SK-N-SH (cell line): ENCODE results near the gene ATP11A. TPM values are rescaled to one million over a fixed set of nuclear protein-coding genes. Genes with fewer than 3 reads are reported as not detected.

Source experiments
- CTCF ChIA-PET: fragments of 300-600, 350-600 bp; formaldehyde crosslinking; extraction: SDS; loops from one replicate; lab custom pipeline; 2021; lab: Yijun Ruan, JAX
- POLR2A ChIA-PET: fragments of 350-600 bp; sonication (Branson Sonifier 250); formaldehyde crosslinking; extraction: SDS; loops from one replicate; lab custom pipeline; 2020; ENCODE audit warnings: antibody characterized with exemption, inconsistent platforms; lab: Yijun Ruan, JAX
- DNase-seq: peaks from one replicate; pipeline ENCODE4 v3.0.0; 2012
- H2AFZ ChIP-seq: fragments of 200-600 bp; sonication (generic); 2 replicates; pipeline ENCODE4 v1.8.1; 2016; ENCODE audit warnings: antibody characterized with exemption, mild to moderate bottlenecking, low read depth
- H3F3A ChIP-seq: fragments of 200-600 bp; sonication (generic); replicated peaks from 2 replicates; pipeline ENCODE3; 2016; ENCODE audit warnings: antibody characterized with exemption, mild to moderate bottlenecking; ENCODE audit not compliant: insufficient read depth
- H3K27ac ChIP-seq, 2 experiments: fragments of 200-500 bp in 1 of 2; fragments of 200-600 bp in 1 of 2; sonication (Bioruptor generic) in 1 of 2; sonication (generic), shearing (Covaris generic) in 1 of 2; 2 replicates each; pipeline versions ENCODE4 v1.5.1 to v1.6.1; 2014 to 2016; ENCODE audit warnings: low read depth in 2 of 2, inconsistent platforms in 1 of 2, low read length in 1 of 2, mild to moderate bottlenecking in 1 of 2, mixed read lengths in 1 of 2
- H3K27me3 ChIP-seq: fragments of 200-600 bp; sonication (generic), shearing (Covaris generic); 2 replicates; pipeline ENCODE4 v1.6.1; 2016; ENCODE audit warnings: mixed run types; ENCODE audit not compliant: insufficient read depth
- H3K36me3 ChIP-seq, 2 experiments: fragments of 200-500 bp in 1 of 2; fragments of 200-600 bp in 1 of 2; sonication (Bioruptor generic) in 1 of 2; sonication (generic) in 1 of 2; replicated peaks in 1 of 2; 2 replicates each; pipeline versions ENCODE3 to v1.5.1; 2014 to 2016; ENCODE audit warnings: low read length in 1 of 2, mild to moderate bottlenecking in 1 of 2; ENCODE audit not compliant: insufficient read depth in 2 of 2, control insufficient read depth in 1 of 2
- H3K4me1 ChIP-seq, 2 experiments: fragments of 200-500 bp in 1 of 2; fragments of 200-600 bp in 1 of 2; sonication (Bioruptor generic) in 1 of 2; sonication (generic), shearing (Covaris generic) in 1 of 2; 2 replicates each; pipeline versions ENCODE4 v1.5.1 to v1.6.1; 2014 to 2016; ENCODE audit warnings: low read depth in 1 of 2, low read length in 1 of 2, mixed run types in 1 of 2; ENCODE audit not compliant: insufficient read depth in 2 of 2, control insufficient read depth in 1 of 2
- H3K4me2 ChIP-seq: fragments of 200-600 bp; sonication (generic), shearing (Covaris generic); 2 replicates; pipeline ENCODE4 v1.6.1; 2017; ENCODE audit warnings: mixed run types
- H3K4me3 ChIP-seq, 2 experiments: fragments of 200-500 bp in 1 of 2; fragments of 200-600 bp in 1 of 2; sonication (Bioruptor generic) in 1 of 2; sonication (generic), shearing (Covaris generic) in 1 of 2; 2 replicates each; pipeline versions ENCODE4 v1.5.1 to v1.8.1; 2014 to 2016; ENCODE audit warnings: low read depth in 2 of 2, inconsistent platforms in 1 of 2, low read length in 1 of 2, mild to moderate bottlenecking in 1 of 2, mixed read lengths in 1 of 2, moderate library complexity in 1 of 2
- H3K79me2 ChIP-seq: fragments of 200-600 bp; sonication (generic); 2 replicates; pipeline ENCODE4 v1.8.1; 2017; ENCODE audit warnings: mild to moderate bottlenecking; ENCODE audit not compliant: insufficient read depth
- H3K9ac ChIP-seq: fragments of 200-600 bp; sonication (generic); 2 replicates; pipeline ENCODE4 v1.6.1; 2017; ENCODE audit warnings: mixed run types
- H3K9me2 ChIP-seq: fragments of 200-600 bp; sonication (generic); 2 replicates; pipeline ENCODE4 v1.6.1; 2017; ENCODE audit warnings: mixed run types
- H3K9me3 ChIP-seq: fragments of 200-600 bp; sonication (generic); 2 replicates; pipeline ENCODE4 v1.6.1; 2017; ENCODE audit warnings: mixed run types, mild to moderate bottlenecking, moderate library complexity
- H4K20me1 ChIP-seq: fragments of 200-600 bp; sonication (generic); 2 replicates; pipeline ENCODE4 v1.6.1; 2017; ENCODE audit warnings: mild to moderate bottlenecking, mixed run types; ENCODE audit not compliant: insufficient read depth
- ELF1 ChIP-seq: IDR thresholded peaks from 2 replicates; pipeline ENCODE4 v1.4.0; 2012
- EZH2phosphoT487 ChIP-seq: fragments of 200-600 bp; sonication (generic); IDR thresholded peaks from 2 replicates; pipeline ENCODE4 v1.6.1; 2017; ENCODE audit warnings: low read depth, mixed run types, mild to moderate bottlenecking, antibody characterized with exemption, moderate library complexity, borderline replicate concordance
- FOSL2 ChIP-seq: IDR thresholded peaks from 2 replicates; pipeline ENCODE4 v1.4.0; 2012; ENCODE audit warnings: low read depth, mild to moderate bottlenecking, moderate library complexity, borderline replicate concordance
- GATA2 ChIP-seq: sonication (generic); formaldehyde crosslinking; IDR thresholded peaks from 2 replicates; pipeline ENCODE4 v1.5.0; 2020; ENCODE audit warnings: mild to moderate bottlenecking, missing genetic modification reagents
- JUND ChIP-seq: IDR thresholded peaks from 2 replicates; pipeline ENCODE4 v1.4.0; 2012
- MEF2A ChIP-seq: IDR thresholded peaks from 2 replicates; pipeline ENCODE4 v1.4.0; 2012; ENCODE audit warnings: low read depth, borderline replicate concordance
- MXI1 ChIP-seq: IDR thresholded peaks from 2 replicates; pipeline ENCODE4 v1.6.1; 2012; ENCODE audit warnings: mild to moderate bottlenecking, low read depth, low read length, improper control_type of control experiment
- NRF1 ChIP-seq: IDR thresholded peaks from 2 replicates; pipeline ENCODE4 v1.6.1; 2012; ENCODE audit warnings: low read depth, mild to moderate bottlenecking, low read length
- RAD21 ChIP-seq: IDR thresholded peaks from 2 replicates; pipeline ENCODE4 v1.6.1; 2012; ENCODE audit warnings: mild to moderate bottlenecking, low read length
- RCOR1 ChIP-seq: fragments of 150-350 bp; IDR thresholded peaks from 2 replicates; pipeline ENCODE4 v1.6.1; 2017; ENCODE audit warnings: antibody characterized with exemption, low read length
- RXRA ChIP-seq: IDR thresholded peaks from 2 replicates; pipeline ENCODE4 v1.4.0; 2012; ENCODE audit warnings: low read depth, mild to moderate bottlenecking, borderline replicate concordance
- SIN3A ChIP-seq: IDR thresholded peaks from 2 replicates; pipeline ENCODE4 v1.6.1; 2012; ENCODE audit warnings: low read depth, mild to moderate bottlenecking, low read length, moderate library complexity, borderline replicate concordance
- SMC3 ChIP-seq: IDR thresholded peaks from 2 replicates; pipeline ENCODE4 v1.6.1; 2012; ENCODE audit warnings: low read depth, low read length, improper control_type of control experiment
- TCF12 ChIP-seq: IDR thresholded peaks from 2 replicates; pipeline ENCODE4 v1.4.0; 2012
- USF1 ChIP-seq: IDR thresholded peaks from 2 replicates; pipeline ENCODE4 v1.4.0; 2012; ENCODE audit warnings: low read depth, borderline replicate concordance
- USF2 ChIP-seq: fragments of 150-350 bp; IDR thresholded peaks from 2 replicates; pipeline ENCODE4 v1.6.1; 2017; ENCODE audit warnings: antibody characterized with exemption, low read length, low read depth, borderline replicate concordance
- WGBS: methylation state at CpG from one replicate; pipeline ENCODE4 v1.1.6; 2017; ENCODE audit warnings: low lambda C conversion rate; 5-methylcytosine and 5-hydroxymethylcytosine counted together
- polyA plus RNA-seq, 3 experiments: library from polyadenylated mRNA; depleted of rRNA; stranded (reverse); fragments of >200 nt; gene quantifications; 2 replicates each; pipeline ENCODE4 v1.2.3, GENCODE V29; 2012
- TF ChIP-seq, protein P1 (sequence below): IDR thresholded peaks from 2 replicates; pipeline ENCODE4 v1.4.0; 2012; ENCODE audit warnings: low read depth
- TF ChIP-seq, protein P2 (sequence below): IDR thresholded peaks from 2 replicates; pipeline ENCODE4 v1.4.0; 2012; ENCODE audit warnings: low read depth, borderline replicate concordance
- TF ChIP-seq, protein P3 (sequence below): IDR thresholded peaks from 2 replicates; pipeline ENCODE4; 2012
- TF ChIP-seq, protein P4 (sequence below): fragments of 200-600 bp; sonication (generic); IDR thresholded peaks from 2 replicates; pipeline ENCODE4 v1.6.1; 2017; ENCODE audit warnings: antibody characterized with exemption, mild to moderate bottlenecking, moderate library complexity

Gene ATP11A
- polyA plus RNA-seq, 1 of the 3 experiments (the other 2 are of a cell fraction): 4.1 TPM

DNA sequence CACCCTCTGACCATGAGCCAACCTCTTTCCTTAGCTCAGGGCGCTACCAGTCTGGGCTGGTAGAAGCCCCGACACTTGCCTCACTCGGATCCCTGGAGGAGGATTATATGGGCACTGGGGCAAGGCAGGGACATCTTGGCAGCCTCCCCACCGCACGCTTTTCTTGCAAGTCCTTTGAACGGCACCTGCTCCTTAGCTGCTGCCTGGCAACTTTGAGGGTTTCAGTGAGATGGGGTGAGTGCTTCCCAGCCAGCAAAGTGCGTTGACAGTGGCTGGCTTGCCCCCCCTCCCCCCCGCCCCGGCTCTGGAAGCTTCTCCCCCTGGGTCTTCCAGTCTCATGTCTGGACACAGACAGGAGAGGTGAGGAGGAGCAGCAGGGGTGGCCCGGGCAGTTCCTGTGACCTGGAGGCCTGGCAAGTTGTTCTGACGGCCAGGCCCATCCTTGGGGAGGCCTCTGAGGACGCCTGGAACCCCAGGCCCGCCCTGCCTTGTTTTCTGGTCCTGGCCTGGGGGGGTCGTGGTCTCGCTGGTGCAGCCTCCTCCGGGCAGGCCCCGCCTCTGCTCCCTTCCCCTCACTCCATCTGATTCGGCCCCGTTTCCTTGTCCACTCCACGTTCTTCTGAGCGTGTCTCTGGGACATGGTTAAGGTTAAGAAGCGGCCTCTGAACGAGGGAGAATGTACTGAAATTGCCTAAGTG lies 75.2 kb downstream of the ATP11A start:
- Histone ChIP-seq H3K9me3 (no peaks in the 10 kb centered on the region), H3K4me2 (no peak overlapping the region), H4K20me1 (no peaks in the 10 kb centered on the region), H3K27ac (no peak overlapping the region), H3K36me3 (no peaks in the 10 kb centered on the region), H3K9me2 (no peaks in the 10 kb centered on the region), H3K4me1 (peaks cover 0 to 5% of the 10 kb centered on the region in 2 experiments; a peak in 1 of 4 replicates), H3K79me2 (no peaks in the 10 kb centered on the region), H3F3A (no peaks in the 10 kb centered on the region), H3K27me3 (no peaks in the 10 kb centered on the region), H3K4me3 (no peak overlapping the region), H3K9ac (no peak overlapping the region), H2AFZ (no peak overlapping the region)
- ChIA-PET CTCF (no interaction called here), POLR2A (no interaction called here)
- DNase-seq: no peak
- WGBS: 94% methylated on average over 20 of the region's 23 CpGs
- TF ChIP-seq TCF12 (no peak), USF2 (no peak), USF1 (no peak), GATA2 (CRISPR knock-in tag) (no peak), RXRA (no peak), NRF1 (no peak), SMC3 (no peak), MEF2A (no peak), EZH2phosphoT487 (no peak), FOSL2 (no peak)
- TF ChIP-seq, protein P1, sequence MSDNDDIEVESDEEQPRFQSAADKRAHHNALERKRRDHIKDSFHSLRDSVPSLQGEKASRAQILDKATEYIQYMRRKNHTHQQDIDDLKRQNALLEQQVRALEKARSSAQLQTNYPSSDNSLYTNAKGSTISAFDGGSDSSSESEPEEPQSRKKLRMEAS: no peak

DNA sequence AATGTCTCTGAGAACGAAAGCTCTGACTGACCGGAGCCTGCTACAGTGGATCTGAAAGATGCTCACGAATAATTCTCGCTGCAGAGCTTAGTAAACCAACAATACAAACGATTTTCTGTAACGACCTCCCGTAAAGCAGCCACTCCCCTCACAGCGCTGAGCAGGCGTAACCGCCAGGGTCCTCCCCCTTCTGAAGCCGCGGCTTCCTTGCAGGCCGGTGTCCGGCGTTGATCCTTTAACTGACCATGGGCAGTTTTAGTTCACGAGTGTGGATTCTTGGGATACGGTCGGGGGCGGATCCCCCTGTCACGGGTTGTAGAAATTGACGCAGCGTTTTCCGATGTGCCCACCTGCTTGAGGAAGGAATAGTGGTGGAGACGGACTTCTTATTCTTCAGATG lies 75.9 kb downstream of the ATP11A start:
- H3F3A ChIP-seq: no peaks in the 10 kb centered on the region
- no peak overlapping the region for H3K4me3 ChIP-seq
- no peak overlapping the region for H3K27ac ChIP-seq
- ChIA-PET POLR2A (no interaction called here), CTCF (no interaction called here)
- H2AFZ ChIP-seq: no peak overlapping the region
- peaks cover 0 to 5% of the 10 kb centered on the region in 2 experiments; a peak in 1 of 4 replicates for H3K4me1 ChIP-seq
- no peaks in the 10 kb centered on the region for H3K9me3 ChIP-seq
- no peaks in the 10 kb centered on the region for H3K9me2 ChIP-seq
- H3K4me2 ChIP-seq: no peak overlapping the region
- H3K79me2 ChIP-seq: no peaks in the 10 kb centered on the region
- H3K27me3 ChIP-seq: no peaks in the 10 kb centered on the region
- H3K36me3 ChIP-seq: no peaks in the 10 kb centered on the region
- WGBS: 91% methylated on average over 24 of the region's 24 CpGs
- DNase-seq: no peak
- H3K9ac ChIP-seq: no peak overlapping the region
- H4K20me1 ChIP-seq: no peaks in the 10 kb centered on the region
- TF ChIP-seq, protein P2, sequence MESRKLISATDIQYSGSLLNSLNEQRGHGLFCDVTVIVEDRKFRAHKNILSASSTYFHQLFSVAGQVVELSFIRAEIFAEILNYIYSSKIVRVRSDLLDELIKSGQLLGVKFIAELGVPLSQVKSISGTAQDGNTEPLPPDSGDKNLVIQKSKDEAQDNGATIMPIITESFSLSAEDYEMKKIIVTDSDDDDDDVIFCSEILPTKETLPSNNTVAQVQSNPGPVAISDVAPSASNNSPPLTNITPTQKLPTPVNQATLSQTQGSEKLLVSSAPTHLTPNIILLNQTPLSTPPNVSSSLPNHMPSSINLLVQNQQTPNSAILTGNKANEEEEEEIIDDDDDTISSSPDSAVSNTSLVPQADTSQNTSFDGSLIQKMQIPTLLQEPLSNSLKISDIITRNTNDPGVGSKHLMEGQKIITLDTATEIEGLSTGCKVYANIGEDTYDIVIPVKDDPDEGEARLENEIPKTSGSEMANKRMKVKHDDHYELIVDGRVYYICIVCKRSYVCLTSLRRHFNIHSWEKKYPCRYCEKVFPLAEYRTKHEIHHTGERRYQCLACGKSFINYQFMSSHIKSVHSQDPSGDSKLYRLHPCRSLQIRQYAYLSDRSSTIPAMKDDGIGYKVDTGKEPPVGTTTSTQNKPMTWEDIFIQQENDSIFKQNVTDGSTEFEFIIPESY: no peak
- TF ChIP-seq, protein P3, sequence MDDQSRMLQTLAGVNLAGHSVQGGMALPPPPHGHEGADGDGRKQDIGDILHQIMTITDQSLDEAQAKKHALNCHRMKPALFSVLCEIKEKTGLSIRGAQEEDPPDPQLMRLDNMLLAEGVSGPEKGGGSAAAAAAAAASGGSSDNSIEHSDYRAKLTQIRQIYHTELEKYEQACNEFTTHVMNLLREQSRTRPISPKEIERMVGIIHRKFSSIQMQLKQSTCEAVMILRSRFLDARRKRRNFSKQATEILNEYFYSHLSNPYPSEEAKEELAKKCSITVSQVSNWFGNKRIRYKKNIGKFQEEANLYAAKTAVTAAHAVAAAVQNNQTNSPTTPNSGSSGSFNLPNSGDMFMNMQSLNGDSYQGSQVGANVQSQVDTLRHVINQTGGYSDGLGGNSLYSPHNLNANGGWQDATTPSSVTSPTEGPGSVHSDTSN: no peak
- TF ChIP-seq EZH2phosphoT487 (no peak), RCOR1 (no peak), RAD21 (no peak), MXI1 (no peak), USF2 (no peak), JUND (no peak), SIN3A (no peak), NRF1 (no peak), ELF1 (no peak)
- TF ChIP-seq, protein P4, sequence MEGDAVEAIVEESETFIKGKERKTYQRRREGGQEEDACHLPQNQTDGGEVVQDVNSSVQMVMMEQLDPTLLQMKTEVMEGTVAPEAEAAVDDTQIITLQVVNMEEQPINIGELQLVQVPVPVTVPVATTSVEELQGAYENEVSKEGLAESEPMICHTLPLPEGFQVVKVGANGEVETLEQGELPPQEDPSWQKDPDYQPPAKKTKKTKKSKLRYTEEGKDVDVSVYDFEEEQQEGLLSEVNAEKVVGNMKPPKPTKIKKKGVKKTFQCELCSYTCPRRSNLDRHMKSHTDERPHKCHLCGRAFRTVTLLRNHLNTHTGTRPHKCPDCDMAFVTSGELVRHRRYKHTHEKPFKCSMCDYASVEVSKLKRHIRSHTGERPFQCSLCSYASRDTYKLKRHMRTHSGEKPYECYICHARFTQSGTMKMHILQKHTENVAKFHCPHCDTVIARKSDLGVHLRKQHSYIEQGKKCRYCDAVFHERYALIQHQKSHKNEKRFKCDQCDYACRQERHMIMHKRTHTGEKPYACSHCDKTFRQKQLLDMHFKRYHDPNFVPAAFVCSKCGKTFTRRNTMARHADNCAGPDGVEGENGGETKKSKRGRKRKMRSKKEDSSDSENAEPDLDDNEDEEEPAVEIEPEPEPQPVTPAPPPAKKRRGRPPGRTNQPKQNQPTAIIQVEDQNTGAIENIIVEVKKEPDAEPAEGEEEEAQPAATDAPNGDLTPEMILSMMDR: no peak
